ENCODE data around the gene TCIRG1. TPM values are rescaled to one million over a fixed set of nuclear protein-coding genes. Genes with fewer than 3 reads are reported as not detected.

Gene TCIRG1
- total RNA-seq, 6 donors from 2014 or later = 141 to 919 (median 287) TPM

DNA sequence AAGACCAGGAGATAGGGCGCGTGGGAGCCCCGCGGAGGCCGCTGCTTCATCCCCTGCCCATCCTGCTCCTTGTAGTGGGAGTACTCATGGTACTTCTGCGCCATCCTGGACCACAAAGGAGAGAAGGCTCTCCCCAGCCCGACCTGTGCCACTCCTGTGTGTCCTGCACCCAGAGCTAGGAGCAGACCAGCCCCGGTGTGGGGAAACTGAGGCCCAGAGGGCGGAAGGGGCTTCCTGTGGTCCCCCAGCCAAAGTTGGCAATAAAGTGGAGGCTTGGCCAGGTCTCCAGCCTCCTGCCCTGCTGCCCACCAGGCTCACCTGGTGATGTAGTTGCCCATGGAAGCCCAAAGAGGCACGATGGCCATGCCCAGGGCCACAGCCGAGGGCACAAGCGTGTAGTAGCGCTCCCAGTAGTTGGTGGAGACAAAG, 39.6 kb upstream of the TCIRG1 start:
- H3K36me3 ChIP-seq = peaks cover 0 to 11% (median 1%) of the 10 kb centered on the region in 4 donors
- no peak for TF ChIP-seq POLR2AphosphoS5 (IDR thresholded peaks at IDR 0.05)
- no peak for TF ChIP-seq EP300 (IDR thresholded peaks at IDR 0.05)
- no peak for TF ChIP-seq POLR2A (IDR thresholded peaks at IDR 0.05)
- TF ChIP-seq, protein P1, sequence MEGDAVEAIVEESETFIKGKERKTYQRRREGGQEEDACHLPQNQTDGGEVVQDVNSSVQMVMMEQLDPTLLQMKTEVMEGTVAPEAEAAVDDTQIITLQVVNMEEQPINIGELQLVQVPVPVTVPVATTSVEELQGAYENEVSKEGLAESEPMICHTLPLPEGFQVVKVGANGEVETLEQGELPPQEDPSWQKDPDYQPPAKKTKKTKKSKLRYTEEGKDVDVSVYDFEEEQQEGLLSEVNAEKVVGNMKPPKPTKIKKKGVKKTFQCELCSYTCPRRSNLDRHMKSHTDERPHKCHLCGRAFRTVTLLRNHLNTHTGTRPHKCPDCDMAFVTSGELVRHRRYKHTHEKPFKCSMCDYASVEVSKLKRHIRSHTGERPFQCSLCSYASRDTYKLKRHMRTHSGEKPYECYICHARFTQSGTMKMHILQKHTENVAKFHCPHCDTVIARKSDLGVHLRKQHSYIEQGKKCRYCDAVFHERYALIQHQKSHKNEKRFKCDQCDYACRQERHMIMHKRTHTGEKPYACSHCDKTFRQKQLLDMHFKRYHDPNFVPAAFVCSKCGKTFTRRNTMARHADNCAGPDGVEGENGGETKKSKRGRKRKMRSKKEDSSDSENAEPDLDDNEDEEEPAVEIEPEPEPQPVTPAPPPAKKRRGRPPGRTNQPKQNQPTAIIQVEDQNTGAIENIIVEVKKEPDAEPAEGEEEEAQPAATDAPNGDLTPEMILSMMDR (IDR thresholded peaks at IDR 0.05) = no peak
- WGBS, 2 donors = 97% methylated on average over 12 to 13 of the region's 13 CpGs
- H3K27me3 ChIP-seq = no peaks in the 10 kb centered on the region
- no peak for DNase-seq
- no peak overlapping the region for H3K27ac ChIP-seq
- H3K4me1 ChIP-seq = peaks cover 6 to 36% (median 12%) of the 10 kb centered on the region in 4 donors
- no peak for ATAC-seq (ENCODE audit: low FRiP score in 2 of 2)
- no peak overlapping the region for H3K4me3 ChIP-seq
- no peaks in the 10 kb centered on the region for H3K9me3 ChIP-seq

DNA sequence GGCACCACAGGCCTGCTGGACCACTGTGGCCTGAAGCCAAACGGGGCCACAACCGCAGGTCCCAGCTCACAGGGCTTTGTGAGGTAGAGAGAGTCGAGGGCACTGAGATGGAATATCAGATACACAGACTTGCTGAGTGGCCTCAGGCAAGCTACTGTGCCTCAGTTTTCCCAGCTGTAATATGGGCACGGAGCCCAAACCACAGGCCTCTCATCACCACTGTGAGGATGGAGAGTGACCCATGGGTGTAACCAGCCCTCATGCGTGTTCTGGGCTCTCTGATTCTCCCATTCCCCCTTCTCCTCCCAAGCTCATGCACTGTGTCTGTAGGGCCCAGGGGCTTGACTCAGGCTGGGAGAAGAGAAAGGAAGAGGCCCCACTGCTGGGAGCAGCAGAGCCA, 39.1 kb upstream of the TCIRG1 start:
- no peak overlapping the region for H3K27ac ChIP-seq
- no peaks in the 10 kb centered on the region for H3K9me3 ChIP-seq
- TF ChIP-seq, protein P1 (IDR thresholded peaks at IDR 0.05) = no peak
- no peak for TF ChIP-seq POLR2A (IDR thresholded peaks at IDR 0.05)
- TF ChIP-seq EP300 (IDR thresholded peaks at IDR 0.05) = no peak
- TF ChIP-seq POLR2AphosphoS5 (IDR thresholded peaks at IDR 0.05) = no peak
- H3K27me3 ChIP-seq = no peaks in the 10 kb centered on the region
- peaks cover 6 to 41% (median 16%) of the 10 kb centered on the region in 4 donors for H3K4me1 ChIP-seq
- WGBS, 2 donors = 100% methylated on average over 4 to 5 of the region's 5 CpGs
- ATAC-seq (ENCODE audit: low FRiP score in 2 of 2) (no peak), DNase-seq (no peak)
- peaks cover 0 to 11% (median 1%) of the 10 kb centered on the region in 4 donors for H3K36me3 ChIP-seq
- H3K4me3 ChIP-seq = no peak overlapping the region

DNA sequence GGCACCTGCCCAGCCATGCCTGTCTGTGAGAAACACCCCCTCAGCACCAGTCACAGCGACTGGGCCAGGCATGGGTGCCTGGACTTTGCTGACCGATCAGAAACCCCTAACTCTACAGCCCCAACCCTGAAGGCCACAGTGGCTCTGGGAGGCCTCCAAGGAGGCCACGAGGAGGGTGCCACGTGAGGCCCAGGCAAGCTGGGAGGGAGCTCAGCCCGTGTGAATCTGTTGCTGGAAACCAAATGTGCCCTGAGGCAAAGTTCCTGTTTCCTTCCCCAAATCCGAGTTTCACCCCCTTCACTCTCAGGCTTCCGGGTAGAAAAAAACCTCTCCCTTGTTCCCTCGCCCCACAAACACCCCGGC, 36.3 kb upstream of the TCIRG1 start:
- Histone ChIP-seq H3K9me3 (no peaks in the 10 kb centered on the region), H3K27ac (peak overlapping the region; percentile 84 to 91 (median 89)), H3K4me3 (peak overlapping the region in 3 of 4 donors; percentile 71 to 96 (median 76)), H3K36me3 (peaks cover 0 to 4% (median 1%) of the 10 kb centered on the region in 4 donors), H3K4me1 (peaks cover 6 to 28% (median 16%) of the 10 kb centered on the region in 4 donors), H3K27me3 (no peaks in the 10 kb centered on the region)
- DNase-seq = no peak
- ATAC-seq (ENCODE audit: low FRiP score in 2 of 2) = peak in 1 of 2 donors; percentile 37
- WGBS, 2 donors = 49 to 63% methylated on average over 6 to 9 of the region's 9 CpGs
- TF ChIP-seq POLR2A (IDR thresholded peaks at IDR 0.05) (no peak), POLR2AphosphoS5 (IDR thresholded peaks at IDR 0.05) (no peak), EP300 (IDR thresholded peaks at IDR 0.05) (no peak)
- TF ChIP-seq, protein P1 (IDR thresholded peaks at IDR 0.05) = no peak

DNA sequence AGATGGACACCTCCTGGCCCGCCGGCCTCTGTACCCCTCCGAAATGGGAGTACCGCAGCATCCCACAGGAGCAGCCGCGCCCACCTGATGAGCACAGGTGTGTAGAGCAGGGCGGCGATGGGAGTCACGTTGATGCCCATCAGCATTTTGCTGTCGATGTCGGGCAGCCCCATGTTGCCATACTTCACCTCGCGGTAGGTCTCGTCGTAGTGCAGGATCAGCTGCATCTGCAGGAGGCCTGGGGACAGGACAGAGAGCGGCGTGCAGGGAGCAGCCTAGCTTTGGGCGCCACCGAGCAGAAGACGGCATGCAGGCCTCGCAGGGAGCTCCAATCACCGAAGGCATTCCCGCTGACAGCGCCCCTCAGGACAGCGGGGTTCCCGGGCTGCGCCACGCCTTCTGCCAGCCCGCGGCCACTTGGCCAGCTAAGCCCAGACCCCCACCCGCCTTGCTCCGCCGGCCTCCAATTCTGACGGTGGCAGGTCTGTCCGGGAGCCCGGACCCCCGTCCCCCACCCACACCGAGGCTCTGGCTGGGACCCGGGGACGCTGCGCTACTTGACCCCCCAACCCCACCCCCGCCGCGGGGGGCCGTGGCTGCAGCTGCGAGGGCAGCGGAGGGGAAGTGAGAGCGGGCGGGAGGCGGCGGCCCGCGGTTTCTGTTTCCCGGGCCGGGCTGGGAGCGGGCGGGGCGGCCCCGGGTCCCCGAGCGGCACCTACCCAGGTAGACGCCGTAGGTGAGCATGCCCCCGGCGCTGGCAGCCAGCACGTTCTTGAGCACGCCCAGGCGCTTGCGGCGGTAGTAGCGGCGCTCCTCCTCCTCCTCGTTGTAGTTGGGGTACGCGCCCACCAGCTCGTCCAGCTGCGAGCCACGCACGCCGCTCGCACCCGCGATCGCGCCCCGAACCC, 35.6 kb upstream of the TCIRG1 start:
- ATAC-seq (ENCODE audit: low FRiP score in 2 of 2) (peak; percentile 31 to 63), DNase-seq (peak; percentile 71 to 94)
- peak overlapping the region; percentile 84 to 91 (median 89) for H3K27ac ChIP-seq
- WGBS, 2 donors = 23 to 28% methylated on average over 28 to 44 of the region's 86 CpGs
- H3K4me1 ChIP-seq = peaks cover 7 to 32% (median 18%) of the 10 kb centered on the region in 4 donors
- peak overlapping the region; percentile 17 to 96 (median 74) for H3K4me3 ChIP-seq
- peaks cover 0 to 4% (median 1%) of the 10 kb centered on the region in 4 donors for H3K36me3 ChIP-seq
- H3K9me3 ChIP-seq = no peaks in the 10 kb centered on the region
- TF ChIP-seq POLR2AphosphoS5 (IDR thresholded peaks at IDR 0.05) (no peak), EP300 (IDR thresholded peaks at IDR 0.05) (no peak), POLR2A (IDR thresholded peaks at IDR 0.05) (no peak)
- TF ChIP-seq, protein P1 (IDR thresholded peaks at IDR 0.05) = no peak
- no peaks in the 10 kb centered on the region for H3K27me3 ChIP-seq

All from upper lobe of left lung (tissue), 6 donors.